Neutrophil (primary cell): ENCODE results near the gene PBRM1.

Experiments used
- H3K27ac ChIP-seq: fragments of 200-600 bp; sonication (generic); 2 replicates; pipeline ENCODE4 v1.5.1; 2016; ENCODE audit warnings: mild to moderate bottlenecking, moderate library complexity
- H3K27me3 ChIP-seq: fragments of 200-600 bp; sonication (generic); 2 replicates; pipeline ENCODE4 v1.6.0; 2016; ENCODE audit warnings: mild to moderate bottlenecking
- H3K36me3 ChIP-seq: fragments of 200-600 bp; sonication (generic); 2 replicates; pipeline ENCODE4 v1.5.1; 2017
- H3K4me1 ChIP-seq, 2 experiments: fragments of 200-600 bp in 1 of 2; sonication (generic) in 1 of 2; 1 replicate in 1 of 2; 2 replicates in 1 of 2; pipeline versions ENCODE4 v1.5.1 to v1.6.1; 2013 to 2016; ENCODE audit warnings: low read depth in 1 of 2, low read length in 1 of 2, mild to moderate bottlenecking in 1 of 2, moderate library complexity in 1 of 2; ENCODE audit not compliant: control insufficient read depth in 1 of 2, insufficient read depth in 1 of 2
- H3K4me3 ChIP-seq, 2 experiments: fragments of 200-600 bp in 1 of 2; sonication (generic) in 1 of 2; 1 replicate in 1 of 2; 2 replicates in 1 of 2; pipeline ENCODE4 v1.5.1; 2013 to 2016; ENCODE audit warnings: low read depth in 1 of 2, low read length in 1 of 2, mild to moderate bottlenecking in 1 of 2, moderate library complexity in 1 of 2
- H3K9me3 ChIP-seq: fragments of 200-600 bp; sonication (generic); 2 replicates; pipeline ENCODE4 v1.5.1; 2016
- CTCF ChIP-seq: fragments of 200-600 bp; sonication (generic); IDR thresholded peaks from 2 replicates; pipeline ENCODE4 v1.5.1; 2016; ENCODE audit warnings: antibody characterized with exemption

Gene PBRM1

GRCh38 chr3:52633786-52634185 is 51.9 kb downstream of the PBRM1 start:
- Histone ChIP-seq H3K4me1 (peaks cover 1 to 2% of the 10 kb centered on the region in 2 experiments), H3K4me3 (no peak overlapping the region), H3K9me3 (no peaks in the 10 kb centered on the region), H3K36me3 (peaks cover 76% of the 10 kb centered on the region), H3K27me3 (no peaks in the 10 kb centered on the region), H3K27ac (no peak overlapping the region)
- TF ChIP-seq CTCF = no peak

GRCh38 chr3:52625041-52625440 is 60.7 kb downstream of the PBRM1 start:
- H3K36me3 ChIP-seq = peaks cover 57% of the 10 kb centered on the region

GRCh38 chr3:52623234-52623792 is 62.4 kb downstream of the PBRM1 start:
- Histone ChIP-seq H3K27me3 (no peaks in the 10 kb centered on the region), H3K27ac (no peak overlapping the region), H3K4me3 (no peak overlapping the region), H3K36me3 (peaks cover 68% of the 10 kb centered on the region), H3K4me1 (peaks cover 0 to 6% of the 10 kb centered on the region in 2 experiments), H3K9me3 (no peaks in the 10 kb centered on the region)
- TF ChIP-seq CTCF = no peak

More at GRCh38 chr3:52625041-52625440, 60.7 kb downstream of the PBRM1 start:
- TF ChIP-seq CTCF = no peak
- Histone ChIP-seq H3K4me1 (peaks cover 7 to 12% of the 10 kb centered on the region in 2 experiments), H3K27ac (no peak overlapping the region), H3K9me3 (no peaks in the 10 kb centered on the region), H3K4me3 (no peak overlapping the region), H3K27me3 (no peaks in the 10 kb centered on the region)

- no peaks in the 10 kb centered on the region for H3K27me3 ChIP-seq
- no peak overlapping the region for H3K4me3 ChIP-seq
- peaks cover 77% of the 10 kb centered on the region for H3K36me3 ChIP-seq
- no peak overlapping the region for H3K27ac ChIP-seq
- H3K9me3 ChIP-seq = no peaks in the 10 kb centered on the region
- no peak for TF ChIP-seq CTCF
- no peaks in the 10 kb centered on the region for H3K4me1 ChIP-seq
These were observed 65.1 kb downstream of the PBRM1 start for GRCh38 chr3:52620580-52620979.

GRCh38 chr3:52615166-52615565 is 70.5 kb downstream of the PBRM1 start:
- H3K36me3 ChIP-seq = peaks cover 79% of the 10 kb centered on the region

More at GRCh38 chr3:52615166-52615565, 70.5 kb downstream of the PBRM1 start:
- H3K9me3 ChIP-seq = no peaks in the 10 kb centered on the region
- H3K4me1 ChIP-seq = no peaks in the 10 kb centered on the region
- no peak overlapping the region for H3K4me3 ChIP-seq
- no peak overlapping the region for H3K27ac ChIP-seq
- no peaks in the 10 kb centered on the region for H3K27me3 ChIP-seq
- TF ChIP-seq CTCF = no peak
